Myometrial cell (primary cell): Measurements from ENCODE around the gene TBC1D3G. TPM values are rescaled to one million over a fixed set of nuclear protein-coding genes. Genes with fewer than 3 reads are reported as not detected.

Experiments
- total RNA-seq: library from RNA; depleted of rRNA; stranded (reverse); fragments of >200 nt; gene quantifications from 2 replicates; pipeline ENCODE4 v1.2.3, GENCODE V29; 2015

TBC1D3G gene
- total RNA-seq = not detected in 2 replicates

DNA sequence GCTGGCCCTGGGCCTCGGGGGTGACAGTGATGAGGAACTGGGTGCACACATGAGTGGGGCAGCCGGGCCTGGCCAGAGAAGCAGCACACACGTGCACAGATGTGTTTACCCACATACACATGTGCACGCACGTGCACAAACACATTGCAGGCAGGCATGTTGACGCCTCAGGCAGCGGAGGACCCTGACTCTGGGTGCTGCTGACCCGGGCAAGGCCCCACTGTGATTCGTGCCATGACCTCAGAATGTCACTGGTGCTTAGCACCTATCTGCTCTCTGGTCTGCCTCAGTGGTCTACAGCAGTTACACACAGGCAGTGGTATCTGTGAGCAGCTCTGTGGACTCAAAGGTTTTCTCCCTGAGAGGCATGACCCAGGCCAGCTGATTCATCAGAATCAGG is at the start of gene TBC1D3G:
TBC1D3G (plus strand) TSS at position 301 of the 400 bp plus-strand sequence. CDS start 1,528 bp downstream, outside the sequence.

Other genes starting within 250 kb of the TBC1D3G start
- gene CCL3, start 233.7 kb upstream of the TBC1D3G start, total RNA-seq = not detected in 2 replicates
- gene CCL4, start 220.1 kb upstream of the TBC1D3G start, total RNA-seq = not detected in 2 replicates
- gene TBC1D3B, start 147.2 kb upstream of the TBC1D3G start, total RNA-seq = not detected in 2 replicates
- gene CCL3L1, start 127.1 kb upstream of the TBC1D3G start, total RNA-seq = not detected in 2 replicates
- gene CCL4L2, start 112.8 kb upstream of the TBC1D3G start, total RNA-seq = not detected in 2 replicates
- not detected in 2 replicates for gene TBC1D3I, start 59.3 kb upstream of the TBC1D3G start, total RNA-seq
- gene TBC1D3H, start 64.6 kb downstream of the TBC1D3G start, total RNA-seq = not detected in 2 replicates
- 37.2 and 39.7 TPM in 2 replicates for gene ZNHIT3, start 162.8 kb downstream of the TBC1D3G start, total RNA-seq
- 47.1 and 47.3 TPM in 2 replicates for gene MYO19, start 211.0 kb downstream of the TBC1D3G start, total RNA-seq
- gene PIGW, start 211.1 kb downstream of the TBC1D3G start, total RNA-seq = 4.6 and 9.2 TPM in 2 replicates
- 31.5 and 37.2 TPM in 2 replicates for gene GGNBP2, start 221.0 kb downstream of the TBC1D3G start, total RNA-seq